Aorta (tissue), 5 donors: ENCODE measurements around the gene BOD1L1. TPM values are rescaled to one million over a fixed set of nuclear protein-coding genes. Genes with fewer than 3 reads are reported as not detected.

Source experiments
- ATAC-seq: fragments of 200-7000 bp; cut with Tn5 transposase; one replicate; pipeline ENCODE4 v1.9.1; 2022; ENCODE audit warnings: moderate library complexity; ENCODE audit not compliant: low FRiP score
- DNase-seq, 2 donors: peaks; one replicate each; pipeline ENCODE4 v3.0.0-alpha.2; 2020
- H3K27ac ChIP-seq, 2 donors: one replicate each; pipeline ENCODE4 v1.5.1; 2013; ENCODE audit warnings: low read length in 2 of 2, mild to moderate bottlenecking in 2 of 2, moderate library complexity in 2 of 2, control low read depth in 1 of 2, inconsistent platforms in 1 of 2, low read depth in 1 of 2
- H3K27me3 ChIP-seq, 2 donors: one replicate each; pipeline ENCODE4 v1.6.1; 2013; ENCODE audit warnings: control low read depth in 1 of 2, low read length in 1 of 2, mild to moderate bottlenecking in 1 of 2, moderate library complexity in 1 of 2; ENCODE audit not compliant: insufficient read depth in 2 of 2, control insufficient read depth in 1 of 2
- H3K36me3 ChIP-seq, 2 donors: one replicate each; pipeline ENCODE4 v1.6.1; 2013; ENCODE audit warnings: control low read depth in 1 of 2, low read length in 1 of 2, mild to moderate bottlenecking in 1 of 2; ENCODE audit not compliant: insufficient read depth in 2 of 2, control insufficient read depth in 1 of 2
- H3K4me1 ChIP-seq, 2 donors: one replicate each; pipeline ENCODE4 v1.6.1; 2013; ENCODE audit warnings: low read length in 2 of 2, control low read depth in 1 of 2, mild to moderate bottlenecking in 1 of 2, moderate library complexity in 1 of 2; ENCODE audit not compliant: insufficient read depth in 2 of 2, control insufficient read depth in 1 of 2
- H3K4me3 ChIP-seq, 2 donors: one replicate each; pipeline ENCODE4 v1.5.1; 2013; ENCODE audit warnings: low read length in 2 of 2, control low read depth in 1 of 2, mild to moderate bottlenecking in 1 of 2
- H3K9me3 ChIP-seq: one replicate; pipeline ENCODE4 v1.6.1; 2013; ENCODE audit warnings: mild to moderate bottlenecking, low read length; ENCODE audit not compliant: control insufficient read depth
- WGBS, 2 donors: extraction: QIAGEN DNeasy Blood & Tissue Kit; methylation state at CpG; one replicate each; pipeline ENCODE4 v1.1.7; 2013; 5-methylcytosine and 5-hydroxymethylcytosine counted together
- intact Hi-C, 2 donors: fragments of 100-400 bp; cut with DNase I; formaldehyde crosslinking; loops; one replicate each; pipeline versions ENCODE4 v1.14.2 to v1.15.0; 2022
- polyA plus RNA-seq, 2 donors: library from polyadenylated mRNA; stranded (reverse); fragments of 200-250 nt; gene quantifications; one replicate each; pipeline ENCODE4 v1.2.3, GENCODE V29; 2013
- total RNA-seq, 2 donors: library from RNA; stranded (reverse); fragmentation: NEBNext Ultra II Directional; extraction: Animal tissue kit (Norgen Biotek cat#: 25700); gene quantifications; one replicate each; pipeline ENCODE4 v1.2.1, GENCODE V29; 2021
- donor health status: healthy with polysubstance abuse.
- donor health status: Bipolar disorder and iron deficiency.
- donor health status: DM: no; HTN: no; CAD: no.
- donor health status: DM: no; HTN: no; CAD: no.
- donor health status: DM: yes; HTN: yes; CAD: no.

BOD1L1 gene
- total and polyA plus RNA-seq, 4 donors: 7.6 to 52.6 (median 29.8) TPM

GRCh38 chr4:13611283-13611842, 16.2 kb downstream of the BOD1L1 start:
- Histone ChIP-seq H3K27ac (no peak overlapping the region), H3K36me3 (peaks cover 6 to 10% of the 10 kb centered on the region in 2 donors)
- intact Hi-C loops: no loop called here

GRCh38 chr4:13605330-13605729, 22.2 kb downstream of the BOD1L1 start:
- ATAC-seq: no peak
- no peak for DNase-seq
- H3K4me3 ChIP-seq: no peak overlapping the region
- peaks cover 2 to 13% of the 10 kb centered on the region in 2 donors for H3K36me3 ChIP-seq
- H3K27ac ChIP-seq: no peak overlapping the region
- no peaks in the 10 kb centered on the region for H3K9me3 ChIP-seq
- no peaks in the 10 kb centered on the region for H3K4me1 ChIP-seq
- H3K27me3 ChIP-seq: no peaks in the 10 kb centered on the region
- intact Hi-C loops: no loop called here
- 91 to 100% methylated on average over 1 of the region's 1 CpG for WGBS, 2 donors

More at GRCh38 chr4:13611283-13611842, 16.2 kb downstream of the BOD1L1 start:
- Histone ChIP-seq H3K27me3 (no peaks in the 10 kb centered on the region), H3K9me3 (no peaks in the 10 kb centered on the region), H3K4me1 (no peaks in the 10 kb centered on the region), H3K4me3 (no peak overlapping the region)
- 76 to 79% methylated on average over 3 of the region's 3 CpGs for WGBS, 2 donors
- DNase-seq (no peak), ATAC-seq (no peak)

- WGBS, 2 donors: 93 to 96% methylated on average over 2 of the region's 2 CpGs
- Histone ChIP-seq H3K36me3 (peaks cover 0 to 14% of the 10 kb centered on the region in 2 donors), H3K4me1 (no peaks in the 10 kb centered on the region), H3K27ac (no peak overlapping the region), H3K4me3 (no peak overlapping the region), H3K27me3 (no peaks in the 10 kb centered on the region), H3K9me3 (no peaks in the 10 kb centered on the region)
- DNase-seq: no peak
- no peak for ATAC-seq
- intact Hi-C loops: no loop called here
These were observed 25.7 kb downstream of the BOD1L1 start for GRCh38 chr4:13601848-13602247.

GRCh38 chr4:13601048-13601447, 26.5 kb downstream of the BOD1L1 start:
- no peak overlapping the region for H3K4me3 ChIP-seq
- no peak for ATAC-seq
- no peak for DNase-seq
- WGBS, 2 donors: 95 to 96% methylated on average over 3 of the region's 3 CpGs
- no peaks in the 10 kb centered on the region for H3K4me1 ChIP-seq
- H3K9me3 ChIP-seq: no peaks in the 10 kb centered on the region
- H3K27ac ChIP-seq: no peak overlapping the region
- intact Hi-C loops: no loop called here
- H3K27me3 ChIP-seq: no peaks in the 10 kb centered on the region
- peaks cover 0 to 16% of the 10 kb centered on the region in 2 donors for H3K36me3 ChIP-seq

- no peak for ATAC-seq
- peaks cover 3 to 17% of the 10 kb centered on the region in 2 donors for H3K36me3 ChIP-seq
These were observed 28.4 kb downstream of the BOD1L1 start for GRCh38 chr4:13599159-13599558.

GRCh38 chr4:13597604-13598003, 29.9 kb downstream of the BOD1L1 start:
- H3K27ac ChIP-seq: no peak overlapping the region
- no peaks in the 10 kb centered on the region for H3K27me3 ChIP-seq
- no peak overlapping the region for H3K4me3 ChIP-seq
- intact Hi-C loops: no loop called here
- no peaks in the 10 kb centered on the region for H3K4me1 ChIP-seq
- ATAC-seq (no peak), DNase-seq (no peak)
- H3K9me3 ChIP-seq: no peaks in the 10 kb centered on the region
- peaks cover 11 to 16% of the 10 kb centered on the region in 2 donors for H3K36me3 ChIP-seq

More at GRCh38 chr4:13599159-13599558, 28.4 kb downstream of the BOD1L1 start:
- Histone ChIP-seq H3K27me3 (no peaks in the 10 kb centered on the region), H3K27ac (no peak overlapping the region), H3K4me3 (no peak overlapping the region), H3K9me3 (no peaks in the 10 kb centered on the region), H3K4me1 (no peaks in the 10 kb centered on the region)
- 51 to 62% methylated on average over 5 of the region's 5 CpGs for WGBS, 2 donors
- intact Hi-C loops: no loop called here
- DNase-seq: no peak

- Histone ChIP-seq H3K4me3 (no peak overlapping the region), H3K27me3 (no peaks in the 10 kb centered on the region), H3K27ac (no peak overlapping the region), H3K9me3 (no peaks in the 10 kb centered on the region), H3K36me3 (peaks cover 12 to 14% of the 10 kb centered on the region in 2 donors), H3K4me1 (no peaks in the 10 kb centered on the region)
- DNase-seq (no peak), ATAC-seq (no peak)
- intact Hi-C loops: no loop called here
These were observed 30.4 kb downstream of the BOD1L1 start for GRCh38 chr4:13597141-13597540.

- ATAC-seq (no peak), DNase-seq (no peak)
- WGBS, 2 donors: 76 to 79% methylated on average over 4 of the region's 4 CpGs
- no peaks in the 10 kb centered on the region for H3K4me1 ChIP-seq
- H3K9me3 ChIP-seq: no peaks in the 10 kb centered on the region
- peaks cover 11 to 12% of the 10 kb centered on the region in 2 donors for H3K36me3 ChIP-seq
- no peak overlapping the region for H3K27ac ChIP-seq
- intact Hi-C loops: no loop called here
- no peaks in the 10 kb centered on the region for H3K27me3 ChIP-seq
- no peak overlapping the region for H3K4me3 ChIP-seq
These were observed 35.3 kb downstream of the BOD1L1 start for GRCh38 chr4:13592220-13592619.

GRCh38 chr4:13590766-13591165, 36.8 kb downstream of the BOD1L1 start:
- Histone ChIP-seq H3K9me3 (no peaks in the 10 kb centered on the region), H3K4me1 (no peaks in the 10 kb centered on the region), H3K36me3 (peaks cover 9 to 12% of the 10 kb centered on the region in 2 donors), H3K27me3 (no peaks in the 10 kb centered on the region), H3K4me3 (no peak overlapping the region), H3K27ac (no peak overlapping the region)
- intact Hi-C loops: no loop called here
- 33 to 34% methylated on average over 2 of the region's 2 CpGs for WGBS, 2 donors
- ATAC-seq: no peak
- no peak for DNase-seq
